ENCODE measurements around the gene IL34.

IL34 gene

DNA sequence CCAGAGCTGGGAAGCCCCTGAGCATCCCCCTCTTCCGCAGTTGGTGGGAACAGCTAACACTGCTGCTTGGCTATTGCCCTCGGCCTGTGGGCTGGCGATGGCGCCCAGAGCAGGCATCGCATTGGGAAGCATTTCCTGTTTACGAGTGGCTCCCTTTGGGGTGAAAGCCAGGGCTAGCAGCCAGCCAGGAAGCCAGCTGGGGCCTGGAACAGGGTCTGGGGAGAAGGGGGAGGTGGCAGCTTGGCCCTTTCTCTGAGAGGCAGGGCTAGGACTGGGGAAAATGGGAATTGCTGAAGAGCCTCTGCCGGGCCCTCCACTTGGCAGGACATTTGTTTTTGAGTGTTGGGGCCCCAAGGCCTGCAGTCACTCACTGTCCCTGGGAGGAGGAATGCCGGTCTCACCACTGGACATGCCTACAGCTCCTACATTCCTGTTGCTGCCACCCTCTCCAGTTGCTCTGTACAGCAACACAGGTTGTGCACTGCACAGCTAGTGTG lies 41.9 kb downstream of the IL34 start:
- DNase-seq (ENCODE audit: low read depth) = no peak
- TF ChIP-seq, protein P1, sequence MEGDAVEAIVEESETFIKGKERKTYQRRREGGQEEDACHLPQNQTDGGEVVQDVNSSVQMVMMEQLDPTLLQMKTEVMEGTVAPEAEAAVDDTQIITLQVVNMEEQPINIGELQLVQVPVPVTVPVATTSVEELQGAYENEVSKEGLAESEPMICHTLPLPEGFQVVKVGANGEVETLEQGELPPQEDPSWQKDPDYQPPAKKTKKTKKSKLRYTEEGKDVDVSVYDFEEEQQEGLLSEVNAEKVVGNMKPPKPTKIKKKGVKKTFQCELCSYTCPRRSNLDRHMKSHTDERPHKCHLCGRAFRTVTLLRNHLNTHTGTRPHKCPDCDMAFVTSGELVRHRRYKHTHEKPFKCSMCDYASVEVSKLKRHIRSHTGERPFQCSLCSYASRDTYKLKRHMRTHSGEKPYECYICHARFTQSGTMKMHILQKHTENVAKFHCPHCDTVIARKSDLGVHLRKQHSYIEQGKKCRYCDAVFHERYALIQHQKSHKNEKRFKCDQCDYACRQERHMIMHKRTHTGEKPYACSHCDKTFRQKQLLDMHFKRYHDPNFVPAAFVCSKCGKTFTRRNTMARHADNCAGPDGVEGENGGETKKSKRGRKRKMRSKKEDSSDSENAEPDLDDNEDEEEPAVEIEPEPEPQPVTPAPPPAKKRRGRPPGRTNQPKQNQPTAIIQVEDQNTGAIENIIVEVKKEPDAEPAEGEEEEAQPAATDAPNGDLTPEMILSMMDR (IDR thresholded peaks at IDR 0.05; ENCODE audit: control insufficient read depth, extremely low read depth, insufficient read depth) = no peak
- H3K4me3 ChIP-seq (ENCODE audit: low read depth, low read length) = no peak overlapping the region

DNA sequence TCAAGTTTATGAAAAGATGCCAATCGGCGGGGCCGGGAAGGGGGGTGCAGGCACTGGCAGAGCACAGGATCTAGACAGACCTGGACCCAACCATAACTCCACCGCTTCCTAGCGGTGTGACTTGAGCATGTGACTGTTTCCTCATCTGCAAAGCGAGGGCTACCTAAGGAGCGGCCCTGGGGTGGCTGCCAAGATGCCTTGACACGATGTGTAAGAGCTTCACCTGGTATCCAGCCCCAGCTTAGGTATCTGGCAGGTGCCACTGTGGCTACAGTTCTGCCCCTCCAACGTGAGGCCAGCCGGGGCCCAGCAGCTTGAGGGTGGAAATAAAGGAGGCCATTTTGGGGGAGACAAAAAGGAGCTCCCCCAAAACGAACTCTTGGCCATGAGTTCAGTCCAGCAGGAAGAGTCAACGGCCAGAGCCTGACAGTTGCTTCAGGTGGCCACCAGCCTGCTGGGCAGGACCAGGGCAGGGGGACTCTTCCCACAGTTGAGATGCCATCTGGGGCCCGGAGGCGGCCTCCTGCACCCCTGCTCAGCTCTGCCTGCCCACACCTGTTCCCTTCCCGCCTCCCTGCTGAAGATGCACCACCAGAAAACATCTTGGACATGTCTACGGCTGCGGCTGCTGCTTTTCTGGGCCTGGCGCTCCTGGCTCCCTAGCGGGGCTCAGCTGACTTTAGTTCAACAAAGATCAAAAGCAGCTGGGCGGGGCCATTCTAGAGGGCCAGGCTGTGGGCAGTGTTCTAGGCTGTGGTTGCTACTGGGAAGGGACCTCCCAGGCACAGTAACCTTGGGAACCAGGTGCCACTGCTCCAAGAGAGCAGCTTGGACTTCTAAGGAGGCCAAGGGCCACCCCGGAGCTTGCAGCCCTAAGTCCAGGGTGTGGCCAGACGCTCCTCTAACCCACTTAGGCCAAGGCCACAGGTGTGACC lies 42.9 kb downstream of the IL34 start:
- H3K4me3 ChIP-seq (ENCODE audit: low read depth, low read length) = no peak overlapping the region
- TF ChIP-seq, protein P1 (IDR thresholded peaks at IDR 0.05; ENCODE audit: control insufficient read depth, extremely low read depth, insufficient read depth) = no peak
- no peak for DNase-seq (ENCODE audit: low read depth)

DNA sequence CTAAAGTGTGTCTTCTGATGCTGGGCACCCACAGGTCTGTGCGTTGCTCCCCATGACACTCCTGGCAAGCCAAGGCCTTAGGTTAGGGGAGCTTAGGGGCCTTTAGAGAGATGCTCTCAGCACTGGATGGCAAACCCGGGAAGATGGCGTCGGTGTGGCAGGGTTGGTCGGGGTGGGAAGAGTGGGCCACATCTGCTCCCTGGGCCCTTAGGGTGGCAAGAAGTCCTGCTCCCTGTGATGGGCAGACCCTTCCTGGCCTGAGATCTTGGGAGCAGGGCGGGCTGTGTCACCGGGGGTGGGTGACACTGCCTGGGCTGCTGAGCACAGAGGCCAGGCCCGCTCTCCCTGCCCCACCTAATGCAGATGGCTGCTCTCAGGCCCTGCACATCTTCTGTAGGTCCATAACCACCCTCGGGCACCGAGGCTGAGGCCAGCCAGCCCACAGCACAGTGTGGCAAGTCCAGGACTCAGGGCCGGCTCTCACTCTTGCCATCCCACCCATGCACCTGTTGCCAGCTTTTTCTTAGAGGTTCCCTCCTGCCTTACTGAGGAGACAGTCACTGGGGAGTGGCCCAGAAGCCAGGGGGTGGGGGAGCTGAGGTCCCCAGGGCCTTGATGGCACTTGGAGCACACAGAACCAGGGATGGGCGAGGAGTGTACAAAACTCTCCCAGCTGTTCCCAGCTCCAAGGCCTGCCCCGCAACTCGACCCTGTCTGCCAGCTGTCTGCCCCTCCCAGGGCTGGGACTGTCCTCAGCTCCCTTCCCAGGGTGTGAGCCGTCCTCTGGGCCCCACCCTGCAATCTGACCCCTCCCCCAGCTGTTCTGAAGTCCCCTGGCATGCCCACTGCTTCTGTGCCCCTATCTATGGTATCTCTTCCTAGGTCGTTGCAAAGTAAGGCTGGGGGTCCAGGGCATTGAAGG lies 43.9 kb downstream of the IL34 start:
- TF ChIP-seq, protein P1 (IDR thresholded peaks at IDR 0.05; ENCODE audit: control insufficient read depth, extremely low read depth, insufficient read depth) = no peak
- no peak for DNase-seq (ENCODE audit: low read depth)
- H3K4me3 ChIP-seq (ENCODE audit: low read depth, low read length) = no peak overlapping the region

DNA sequence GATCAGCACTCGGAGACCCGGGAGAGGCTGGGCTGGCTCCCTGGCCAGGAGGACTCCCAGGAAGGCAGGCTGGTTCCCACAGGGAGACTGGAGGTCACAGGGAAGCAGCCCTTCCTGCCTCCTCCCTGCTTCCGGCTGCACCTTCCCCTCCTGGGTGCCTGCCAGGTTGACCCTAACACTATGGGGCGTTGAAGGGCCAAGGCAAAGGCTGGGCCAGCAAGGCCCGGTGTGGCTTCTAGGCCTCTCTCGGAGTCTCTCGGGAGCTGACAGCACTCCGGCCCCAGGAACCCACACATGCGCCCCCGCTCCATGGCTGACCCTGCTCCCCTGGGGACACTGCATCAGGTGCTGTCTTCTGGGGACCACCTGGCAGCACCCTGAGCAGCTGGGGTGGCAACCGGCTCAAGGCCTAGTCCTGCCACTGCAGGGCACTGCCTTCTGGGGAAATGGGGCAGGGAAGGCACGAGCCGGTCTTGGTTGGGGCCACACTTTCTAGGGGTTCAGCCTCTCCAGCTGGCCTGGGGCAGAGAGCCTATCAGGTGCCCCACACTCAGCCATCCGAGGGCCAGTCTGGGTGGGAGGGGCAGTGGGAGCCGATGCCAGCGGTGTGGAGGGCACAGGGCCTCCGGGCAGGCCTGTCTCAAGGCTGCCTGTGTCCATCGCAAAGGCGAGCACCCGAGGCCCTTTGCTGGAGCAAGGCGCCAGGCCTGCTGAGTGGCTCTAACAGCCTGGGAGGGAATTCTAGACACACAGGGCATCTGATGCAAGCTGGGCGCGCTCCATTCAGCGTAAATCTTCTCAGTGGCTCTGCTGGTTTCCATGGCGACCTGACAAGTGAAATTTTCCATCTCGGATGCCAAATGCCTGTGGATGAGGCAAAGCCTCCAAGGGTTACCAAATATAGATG lies 45.1 kb downstream of the IL34 start:
- TF ChIP-seq, protein P1 (IDR thresholded peaks at IDR 0.05; ENCODE audit: control insufficient read depth, extremely low read depth, insufficient read depth) = no peak
- no peak for DNase-seq (ENCODE audit: low read depth)
- no peak overlapping the region for H3K4me3 ChIP-seq (ENCODE audit: low read depth, low read length)

DNA sequence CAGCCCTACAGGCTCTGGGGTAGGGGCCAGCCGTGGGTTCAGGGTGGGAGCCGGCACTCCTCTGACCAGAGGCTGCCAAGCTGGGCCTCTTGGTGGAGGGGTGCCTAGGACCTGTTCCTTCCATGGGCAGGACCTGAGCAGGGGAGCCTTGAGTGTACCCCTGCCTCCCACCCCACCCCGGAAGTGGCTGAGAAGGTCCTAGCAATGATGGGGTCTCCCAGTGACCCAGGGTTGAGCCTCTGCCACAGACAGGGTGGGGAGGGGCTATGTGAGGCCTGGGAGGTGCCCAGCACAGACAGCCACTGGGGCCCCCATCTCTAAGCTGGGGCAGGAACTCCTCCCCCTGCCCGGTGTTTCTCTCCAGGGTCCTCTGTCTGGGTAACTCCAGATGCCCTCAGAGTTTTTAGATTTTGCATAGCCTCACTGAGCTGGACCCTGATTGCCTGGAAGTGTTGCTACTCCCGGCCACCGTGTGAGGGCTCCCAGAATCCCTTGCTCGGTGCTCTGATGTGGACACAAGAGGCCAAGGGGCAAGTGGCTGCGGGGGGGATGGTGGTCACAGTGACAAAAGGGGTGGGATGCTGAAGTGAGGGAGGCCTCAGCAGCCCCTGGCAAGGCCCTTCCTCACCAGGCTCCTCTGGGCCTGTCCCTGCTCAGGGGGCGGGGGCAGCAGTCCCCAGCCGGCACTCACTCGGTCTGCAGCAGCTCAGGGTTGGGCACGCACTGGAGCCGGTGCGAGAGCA lies 45.9 kb downstream of the IL34 start:
- DNase-seq (ENCODE audit: low read depth) = no peak

More for the DNA sequence above, 45.9 kb downstream of the IL34 start:
- no peak overlapping the region for H3K4me3 ChIP-seq (ENCODE audit: low read depth, low read length)
- TF ChIP-seq, protein P1 (IDR thresholded peaks at IDR 0.05; ENCODE audit: control insufficient read depth, extremely low read depth, insufficient read depth) = no peak
